ENCODE results near the gene KIF26B.

DNA sequence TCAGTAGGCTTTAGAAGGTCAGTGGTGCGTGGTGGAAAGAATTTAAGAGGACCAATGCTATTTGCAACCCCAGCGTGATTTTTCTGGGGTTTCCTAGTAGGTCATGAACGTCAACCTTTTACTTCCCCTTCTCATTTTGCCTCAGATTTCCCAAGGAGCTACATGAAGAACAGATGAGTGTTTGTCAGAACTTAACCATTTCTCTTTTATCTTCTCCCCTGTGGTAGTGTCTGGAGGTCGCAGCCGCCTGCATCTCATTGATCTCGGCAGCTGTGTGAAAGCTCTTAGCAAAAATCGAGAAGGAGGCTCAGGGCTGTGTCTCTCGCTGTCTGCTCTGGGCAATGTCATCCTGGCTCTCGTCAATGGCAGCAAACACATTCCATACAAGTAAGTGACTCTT is 491.1 kb downstream of the KIF26B start:
- TF ChIP-seq CTCF (IDR thresholded peaks at IDR 0.05) (no peak), POLR2A (IDR thresholded peaks at IDR 0.05) (no peak)
